ENCODE measurements around the gene ZSCAN1.
A peak's percentile ranks its signal among the peaks of the same experiment; 100 is the strongest.
"Not testable (repeated sequence)": the region's sequence is repeated elsewhere in the genome, so short reads cannot be mapped to it uniquely, and the experiment has no call there.

Gene ZSCAN1, protein sequence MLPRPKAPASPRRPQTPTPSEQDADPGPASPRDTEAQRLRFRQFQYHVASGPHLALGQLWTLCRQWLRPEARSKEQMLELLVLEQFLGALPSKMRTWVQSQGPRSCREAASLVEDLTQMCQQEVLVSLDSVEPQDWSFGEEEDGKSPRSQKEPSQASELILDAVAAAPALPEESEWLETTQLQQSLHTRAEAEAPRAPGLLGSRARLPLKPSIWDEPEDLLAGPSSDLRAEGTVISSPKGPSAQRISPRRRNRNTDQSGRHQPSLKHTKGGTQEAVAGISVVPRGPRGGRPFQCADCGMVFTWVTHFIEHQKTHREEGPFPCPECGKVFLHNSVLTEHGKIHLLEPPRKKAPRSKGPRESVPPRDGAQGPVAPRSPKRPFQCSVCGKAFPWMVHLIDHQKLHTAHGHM

DNA sequence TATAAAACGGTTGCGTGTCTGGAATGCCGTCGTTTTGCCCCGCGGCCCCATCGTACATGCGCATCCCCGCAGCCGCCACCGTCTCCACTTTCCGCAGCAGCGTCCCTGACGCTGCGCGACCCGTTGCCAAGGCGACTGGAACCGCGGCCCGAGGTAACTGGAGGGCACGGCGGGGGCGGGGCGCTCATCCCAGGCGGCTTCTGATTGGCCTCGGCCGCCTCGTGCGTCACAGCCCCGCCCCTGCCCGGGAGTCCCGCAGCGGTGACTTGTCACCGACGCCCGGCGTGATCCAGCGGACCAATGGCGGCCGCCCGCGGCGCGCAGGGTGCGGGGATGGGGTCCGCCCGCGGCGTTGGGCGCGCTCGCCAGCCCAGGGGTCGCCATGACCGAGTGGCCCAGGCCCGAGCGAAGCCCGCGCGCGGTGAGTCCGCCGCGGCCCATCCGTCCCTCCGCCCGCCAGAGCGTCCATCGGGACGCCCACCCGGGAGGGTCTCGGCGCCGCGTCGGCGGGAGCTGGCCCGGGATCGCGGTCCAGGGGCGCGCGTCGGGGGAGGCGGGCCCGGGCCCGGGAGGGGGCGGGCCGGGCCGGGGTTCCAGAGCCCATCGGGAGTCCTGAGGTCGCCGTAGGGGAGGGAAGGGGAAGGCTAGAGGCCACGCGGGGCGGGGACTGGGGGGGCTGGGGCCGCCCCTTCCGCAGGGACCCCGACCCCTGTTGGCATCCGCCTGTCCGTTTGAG is at the start of gene ZSCAN1:
TSS of gene ZSCAN1 (plus strand) at position 285 of the 736 bp plus-strand sequence. CDS start 3,812 bp downstream, outside the sequence.
- DNase-seq = peak; percentile 32
- Mint-ChIP-seq H3K27me3 (peaks cover 29% of the 10 kb centered on the region), H3K9me3 (peaks cover 34% of the 10 kb centered on the region), H3K4me3 (no peak within 1 kb of the TSS), H3K36me3 (ENCODE audit: low read depth) (peaks cover 26% of the 10 kb centered on the region), H3K4me1 (ENCODE audit: low read depth) (peaks cover 3% of the 10 kb centered on the region), H3K27ac (no peak within 1 kb of the TSS)

DNA sequence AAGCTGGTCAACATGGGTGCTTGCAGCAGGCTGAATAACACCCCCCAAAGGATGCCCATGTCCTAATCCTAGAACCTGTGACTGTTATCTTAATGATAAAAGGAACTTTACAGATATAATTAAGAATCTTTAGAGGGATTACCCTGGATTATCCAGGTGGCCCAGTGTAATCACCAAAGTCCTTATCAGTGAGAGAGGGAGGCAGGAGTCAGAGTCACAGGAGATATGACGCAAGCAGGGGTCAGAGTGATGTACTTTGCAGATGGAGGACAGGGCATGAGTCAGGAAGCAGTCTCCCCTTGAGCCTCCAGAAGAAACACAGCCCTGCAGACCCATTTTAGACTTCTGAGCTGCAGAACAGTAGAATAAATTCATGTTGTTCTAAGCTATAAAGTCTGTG is 41.0 kb upstream of the ZSCAN1 start:
- H3K4me3 Mint-ChIP-seq = no peak overlapping the region
- peaks cover 72% of the 10 kb centered on the region for H3K9me3 Mint-ChIP-seq
- H3K27me3 Mint-ChIP-seq = no peaks in the 10 kb centered on the region
- DNase-seq = no peak
- H3K27ac Mint-ChIP-seq = no peak overlapping the region
- no peaks in the 10 kb centered on the region for H3K4me1 Mint-ChIP-seq (ENCODE audit: low read depth)
- peaks cover 88% of the 10 kb centered on the region for H3K36me3 Mint-ChIP-seq (ENCODE audit: low read depth)

DNA sequence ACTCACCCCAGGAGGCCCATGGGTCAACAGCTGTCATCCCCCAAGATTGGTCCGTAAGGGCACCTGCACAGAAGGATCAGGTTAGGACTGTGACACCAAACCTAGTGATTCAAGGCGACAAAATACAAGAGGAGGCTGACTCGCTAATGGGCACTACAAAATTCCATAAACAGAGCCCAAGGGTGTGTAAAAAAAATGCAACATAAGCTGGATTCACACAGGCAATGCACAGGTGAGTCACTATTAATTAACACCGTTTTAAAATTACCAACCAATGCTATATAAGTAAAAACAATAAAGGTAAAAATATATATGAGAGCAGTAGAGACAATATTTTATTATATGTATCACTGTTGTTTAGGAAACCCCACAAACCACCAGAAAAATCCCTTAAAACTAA is 33.1 kb upstream of the ZSCAN1 start:
- Mint-ChIP-seq H3K27ac (no peak overlapping the region), H3K4me3 (peak overlapping the region; percentile 80), H3K4me1 (ENCODE audit: low read depth) (peaks cover 31% of the 10 kb centered on the region), H3K9me3 (peaks cover 65% of the 10 kb centered on the region), H3K36me3 (ENCODE audit: low read depth) (peaks cover 96% of the 10 kb centered on the region), H3K27me3 (no peaks in the 10 kb centered on the region)
- no peak for DNase-seq

DNA sequence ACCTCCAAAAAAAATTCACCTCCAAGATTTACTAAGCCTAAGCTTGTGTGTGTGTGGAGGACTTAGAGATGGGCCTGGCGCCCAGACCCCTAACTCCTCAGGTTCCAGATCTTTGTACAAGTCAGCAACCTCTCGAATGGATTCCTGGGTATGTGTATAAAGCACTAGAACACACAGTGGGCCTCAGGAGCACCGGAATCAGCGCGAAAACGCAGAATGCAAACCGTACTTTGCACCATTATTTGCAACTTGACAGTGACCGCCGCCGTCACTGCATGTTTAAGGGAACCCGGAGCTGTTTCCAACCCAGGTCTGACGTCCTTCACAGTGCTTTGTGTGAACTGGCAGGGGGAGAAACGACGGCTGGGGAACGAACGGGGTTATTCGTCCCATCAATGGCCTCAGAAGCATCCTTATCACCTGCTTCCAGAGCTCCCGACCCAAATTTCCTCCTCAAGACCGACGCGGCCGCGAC is 31.9 kb upstream of the ZSCAN1 start:
- peak overlapping the region; percentile 80 for H3K4me3 Mint-ChIP-seq
- no peak for DNase-seq
- H3K27ac Mint-ChIP-seq = peak overlapping the region; percentile 75
- H3K9me3 Mint-ChIP-seq = peaks cover 65% of the 10 kb centered on the region
- H3K36me3 Mint-ChIP-seq (ENCODE audit: low read depth) = peaks cover 97% of the 10 kb centered on the region
- peaks cover 31% of the 10 kb centered on the region for H3K4me1 Mint-ChIP-seq (ENCODE audit: low read depth)
- H3K27me3 Mint-ChIP-seq = no peaks in the 10 kb centered on the region

DNA sequence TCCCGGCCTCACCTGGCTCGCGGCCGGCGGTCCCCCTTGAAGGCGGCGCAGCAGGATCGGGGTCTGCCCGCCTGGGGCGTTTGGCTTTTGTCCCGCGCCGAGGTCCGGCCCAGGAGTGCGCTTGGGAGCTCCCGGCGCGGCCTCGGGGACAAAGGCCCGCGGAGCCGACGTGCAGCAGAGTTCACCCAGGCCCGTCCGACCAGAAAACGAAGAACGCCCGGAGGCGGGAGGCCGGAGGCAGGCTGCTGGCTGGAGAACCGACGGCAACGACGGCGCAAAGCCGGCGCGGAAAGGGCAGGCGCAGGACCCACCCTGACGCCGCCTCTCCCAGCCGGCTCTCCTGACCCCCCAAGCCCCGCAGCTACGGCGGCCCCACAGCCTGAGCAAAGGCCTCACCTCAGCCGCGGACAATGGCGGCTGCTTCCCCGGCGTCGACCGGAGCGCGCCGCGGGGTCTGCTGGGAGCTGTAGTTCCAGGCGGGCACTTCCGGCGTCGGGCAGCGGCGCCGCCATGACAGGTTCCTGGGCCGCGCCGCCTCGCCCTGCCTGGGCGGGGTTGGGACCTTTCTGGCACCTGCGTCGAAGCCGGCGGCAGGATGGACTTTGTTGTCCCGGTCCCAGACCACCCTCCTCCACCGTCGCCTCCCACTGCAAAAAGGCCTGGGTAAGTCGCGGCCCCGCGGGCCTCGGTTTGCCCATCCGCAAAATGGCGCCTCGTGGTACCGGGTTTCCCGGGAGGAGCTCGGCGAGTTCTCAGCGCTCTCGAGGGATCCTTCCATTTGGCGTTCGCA is 31.2 kb upstream of the ZSCAN1 start, which contains the start of gene ZNF606:
TSS of gene ZNF606 (minus strand) at position 437 of the 790 bp plus-strand sequence. CDS start 1,501 bp downstream, outside the sequence.
- DNase-seq = peak; percentile 90
- H3K4me1 Mint-ChIP-seq (ENCODE audit: low read depth) = peaks cover 31% of the 10 kb centered on the region
- peak within 1 kb of the TSS; percentile 80 for H3K4me3 Mint-ChIP-seq
- H3K27ac Mint-ChIP-seq = peak within 1 kb of the TSS; percentile 86
- H3K36me3 Mint-ChIP-seq (ENCODE audit: low read depth) = peaks cover 97% of the 10 kb centered on the region
- H3K27me3 Mint-ChIP-seq = no peaks in the 10 kb centered on the region
- H3K9me3 Mint-ChIP-seq = peaks cover 66% of the 10 kb centered on the region

DNA sequence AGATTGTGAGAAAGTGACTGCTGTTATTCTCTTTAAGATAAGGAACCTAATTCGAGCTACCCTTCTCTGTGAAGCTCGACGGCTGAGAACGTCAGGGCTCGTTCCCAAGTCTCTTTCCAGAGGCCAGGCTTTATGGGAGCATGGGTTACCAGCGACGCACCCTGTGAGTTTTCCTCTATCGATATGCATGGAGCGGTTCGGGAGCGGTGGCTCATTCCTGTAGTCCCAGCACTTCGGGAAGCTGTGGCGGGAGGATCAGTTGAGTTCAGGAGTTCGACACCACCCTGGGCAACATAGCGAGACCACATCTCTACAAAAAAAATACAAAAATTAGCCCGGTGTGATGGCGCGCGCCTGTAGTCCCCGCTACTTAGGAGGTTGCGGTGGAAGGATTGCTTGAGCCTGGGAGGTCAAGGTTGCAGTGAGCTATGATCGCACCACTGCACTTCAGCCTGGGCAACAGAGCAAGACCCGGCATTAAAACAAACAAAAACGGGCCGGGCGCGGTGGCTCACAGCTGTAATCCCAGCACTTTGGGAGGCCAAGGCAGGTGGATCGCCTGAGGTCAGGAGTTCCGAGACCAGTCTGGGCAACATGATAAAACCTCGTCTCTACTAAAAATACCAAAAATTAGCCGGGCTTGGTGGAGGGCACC is 30.5 kb upstream of the ZSCAN1 start:
- no peaks in the 10 kb centered on the region for H3K27me3 Mint-ChIP-seq
- peaks cover 94% of the 10 kb centered on the region for H3K36me3 Mint-ChIP-seq (ENCODE audit: low read depth)
- peaks cover 64% of the 10 kb centered on the region for H3K9me3 Mint-ChIP-seq
- peak overlapping the region; percentile 80 for H3K4me3 Mint-ChIP-seq
- DNase-seq = no peak
- peak overlapping the region; percentile 86 for H3K27ac Mint-ChIP-seq
- peaks cover 31% of the 10 kb centered on the region for H3K4me1 Mint-ChIP-seq (ENCODE audit: low read depth)

DNA sequence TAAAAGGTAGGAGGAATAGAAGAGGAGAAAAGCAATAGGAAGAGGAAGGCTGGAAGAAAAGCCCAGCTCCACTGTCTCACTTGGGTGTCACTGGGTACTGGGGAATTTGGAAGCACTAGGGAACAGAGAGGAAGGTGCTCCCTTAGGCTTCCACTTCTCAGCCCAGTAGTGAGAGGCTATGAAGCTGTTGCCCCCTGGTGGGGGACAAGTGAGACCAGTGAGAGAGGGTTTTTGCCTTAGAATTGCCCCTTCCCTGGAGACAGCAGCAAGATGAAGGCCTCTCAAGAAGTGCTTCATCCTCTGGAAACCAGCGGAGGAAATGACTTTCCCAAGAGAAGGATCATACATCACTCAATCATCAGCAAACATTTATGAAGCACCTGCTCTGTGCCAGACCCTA is 26.5 kb upstream of the ZSCAN1 start:
- no peak overlapping the region for H3K4me3 Mint-ChIP-seq
- no peak for DNase-seq
- H3K27me3 Mint-ChIP-seq = peaks cover 11% of the 10 kb centered on the region
- H3K36me3 Mint-ChIP-seq (ENCODE audit: low read depth) = peaks cover 71% of the 10 kb centered on the region
- no peak overlapping the region for H3K27ac Mint-ChIP-seq
- peaks cover 22% of the 10 kb centered on the region for H3K4me1 Mint-ChIP-seq (ENCODE audit: low read depth)
- peaks cover 58% of the 10 kb centered on the region for H3K9me3 Mint-ChIP-seq

DNA sequence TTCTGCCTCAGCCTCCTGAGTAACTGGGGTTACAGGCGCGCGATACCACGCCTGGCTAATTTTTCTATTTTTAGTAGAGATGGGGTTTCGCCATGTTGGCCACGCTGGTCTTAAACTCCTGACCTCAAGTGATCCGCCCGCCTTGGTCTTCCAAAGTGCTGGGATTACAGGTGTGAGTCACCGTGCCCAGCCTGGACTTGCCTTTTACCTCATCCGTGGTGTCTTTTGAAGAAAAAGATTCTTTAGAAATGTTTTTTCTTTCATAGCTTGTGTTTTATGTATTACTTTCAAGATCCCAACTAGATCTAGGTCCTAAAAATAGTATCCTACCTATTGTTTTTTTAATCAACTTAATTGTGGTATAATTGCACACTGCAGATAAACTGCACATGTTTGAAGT is 24.9 kb upstream of the ZSCAN1 start:
- Mint-ChIP-seq H3K4me3 (peak overlapping the region; percentile 69), H3K36me3 (ENCODE audit: low read depth) (peaks cover 64% of the 10 kb centered on the region), H3K27me3 (peaks cover 15% of the 10 kb centered on the region), H3K4me1 (ENCODE audit: low read depth) (peaks cover 13% of the 10 kb centered on the region), H3K9me3 (peaks cover 66% of the 10 kb centered on the region)
- not testable (repeated sequence) for DNase-seq, H3K27ac Mint-ChIP-seq

DNA sequence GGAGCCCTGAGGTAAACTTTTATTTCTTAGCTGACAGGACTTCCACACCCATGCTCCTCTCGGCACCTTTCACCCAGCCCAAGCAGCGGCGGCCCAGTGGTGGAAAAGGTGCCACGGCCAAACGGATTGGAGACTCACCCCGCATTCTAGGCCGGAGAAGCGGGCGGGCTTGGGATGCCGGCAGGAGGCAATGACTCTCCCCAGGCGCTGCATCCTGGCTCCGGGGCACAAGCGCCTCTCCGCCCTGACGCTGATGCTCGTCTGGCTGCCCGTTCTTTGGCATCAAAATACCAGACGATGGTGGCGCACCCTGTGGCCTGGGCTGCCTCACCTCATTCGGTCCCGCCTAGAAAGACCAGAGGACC is 24.5 kb upstream of the ZSCAN1 start:
- H3K4me3 Mint-ChIP-seq = peak overlapping the region; percentile 69
- H3K36me3 Mint-ChIP-seq (ENCODE audit: low read depth) = peaks cover 60% of the 10 kb centered on the region
- peaks cover 65% of the 10 kb centered on the region for H3K9me3 Mint-ChIP-seq
- DNase-seq = no peak
- peaks cover 9% of the 10 kb centered on the region for H3K4me1 Mint-ChIP-seq (ENCODE audit: low read depth)
- H3K27ac Mint-ChIP-seq = no peak overlapping the region
- H3K27me3 Mint-ChIP-seq = peaks cover 15% of the 10 kb centered on the region

DNA sequence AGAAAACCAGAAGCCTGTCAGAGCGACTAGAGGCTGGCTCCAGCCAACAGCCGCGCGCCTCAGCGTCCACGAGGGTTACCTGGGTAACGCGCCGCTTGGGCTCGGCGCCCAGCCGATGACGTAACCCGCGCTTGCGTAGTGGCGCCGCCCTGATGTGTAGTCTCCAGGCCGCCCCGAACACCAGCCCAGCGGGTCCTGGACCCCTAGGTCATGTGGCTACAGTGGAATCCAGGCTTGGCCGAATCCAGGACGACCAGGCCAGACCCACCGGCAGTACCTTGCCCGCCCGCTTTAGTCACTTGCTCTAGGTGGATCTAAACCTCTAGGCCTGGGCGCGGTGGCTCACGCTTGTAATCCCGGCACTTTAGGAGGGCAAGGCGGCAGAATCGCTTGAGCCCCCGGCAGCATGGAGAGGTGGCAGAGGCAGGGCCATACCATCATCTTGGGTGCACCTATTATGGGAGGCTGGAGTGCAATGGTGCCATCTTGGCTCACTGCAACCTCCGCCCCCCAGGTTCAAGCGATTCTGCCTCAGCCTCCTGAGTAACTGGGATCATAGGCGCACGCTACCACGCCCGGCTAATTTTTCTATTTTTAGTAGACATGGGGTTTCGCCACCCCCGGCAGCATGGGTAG is 24.0 kb upstream of the ZSCAN1 start:
- Mint-ChIP-seq H3K27ac (no peak overlapping the region), H3K4me3 (peak overlapping the region; percentile 69), H3K9me3 (peaks cover 65% of the 10 kb centered on the region), H3K4me1 (ENCODE audit: low read depth) (peaks cover 5% of the 10 kb centered on the region), H3K27me3 (peaks cover 15% of the 10 kb centered on the region), H3K36me3 (ENCODE audit: low read depth) (peaks cover 55% of the 10 kb centered on the region)
- peak; percentile 64 for DNase-seq

DNA sequence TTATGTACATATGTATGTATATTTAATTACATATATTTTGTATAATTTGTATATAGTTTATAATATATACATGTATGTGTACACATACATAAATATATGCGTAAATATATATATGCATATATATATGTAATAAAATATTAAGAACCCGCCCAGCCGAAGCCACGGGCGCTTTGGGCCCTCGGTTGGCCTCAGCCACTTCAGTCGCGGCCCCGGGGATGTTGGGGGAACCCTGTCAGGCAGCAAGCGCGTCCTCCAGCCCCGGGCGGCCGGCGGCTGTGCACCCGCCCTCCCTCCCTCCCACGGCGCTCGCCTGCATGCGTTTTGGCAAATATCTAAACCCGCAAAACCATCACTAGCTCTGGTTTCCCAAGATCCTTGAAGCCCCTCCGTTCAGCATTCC is 23.3 kb upstream of the ZSCAN1 start:
- DNase-seq = no peak
- peaks cover 47% of the 10 kb centered on the region for H3K36me3 Mint-ChIP-seq (ENCODE audit: low read depth)
- peaks cover 5% of the 10 kb centered on the region for H3K4me1 Mint-ChIP-seq (ENCODE audit: low read depth)
- peaks cover 15% of the 10 kb centered on the region for H3K27me3 Mint-ChIP-seq
- H3K4me3 Mint-ChIP-seq = no peak overlapping the region
- H3K27ac Mint-ChIP-seq = no peak overlapping the region
- H3K9me3 Mint-ChIP-seq = peaks cover 62% of the 10 kb centered on the region

DNA sequence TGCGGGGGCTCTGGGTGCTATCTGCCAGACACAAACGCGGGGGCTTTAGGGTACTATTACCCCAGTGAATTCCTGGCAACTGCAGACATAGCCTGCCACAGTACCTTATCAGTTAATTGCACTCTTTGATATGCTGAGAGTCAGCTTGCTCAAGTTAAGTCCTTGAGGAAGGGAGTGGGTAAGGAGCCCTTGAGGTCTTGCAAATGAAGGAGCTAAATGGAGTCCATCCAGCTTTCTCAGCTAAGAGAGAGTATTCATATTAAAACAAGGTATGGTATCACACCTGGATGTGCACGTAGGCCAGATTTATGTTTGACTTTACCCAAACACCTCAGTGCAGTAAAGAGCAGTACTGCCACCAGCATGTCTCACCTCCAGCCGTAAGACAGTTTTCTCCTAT is 19.7 kb upstream of the ZSCAN1 start:
- Mint-ChIP-seq H3K36me3 (ENCODE audit: low read depth) (peaks cover 26% of the 10 kb centered on the region), H3K4me1 (ENCODE audit: low read depth) (peaks cover 3% of the 10 kb centered on the region), H3K9me3 (peaks cover 46% of the 10 kb centered on the region), H3K4me3 (no peak overlapping the region), H3K27ac (no peak overlapping the region), H3K27me3 (peaks cover 28% of the 10 kb centered on the region)
- DNase-seq = no peak

DNA sequence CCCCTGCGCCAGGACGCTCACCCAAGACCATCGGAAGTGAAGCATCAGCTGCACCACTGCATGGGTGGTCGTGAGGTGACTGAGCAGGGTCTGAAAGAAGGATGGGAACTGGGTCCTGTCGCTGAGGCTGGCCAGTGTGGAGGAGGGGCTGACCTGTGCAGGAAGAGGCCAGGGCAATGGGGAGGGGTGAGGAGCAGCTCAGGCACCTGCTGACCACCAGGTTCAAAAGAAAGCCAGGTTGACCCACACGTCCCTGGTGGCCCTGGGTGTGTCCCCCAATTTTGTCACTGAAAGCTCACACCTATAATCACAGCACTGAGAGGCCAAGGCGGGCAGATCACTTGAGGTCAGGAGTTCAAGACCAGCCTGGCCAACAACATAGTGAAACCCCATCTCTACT is 13.7 kb upstream of the ZSCAN1 start:
- H3K4me1 Mint-ChIP-seq (ENCODE audit: low read depth) = no peaks in the 10 kb centered on the region
- peaks cover 17% of the 10 kb centered on the region for H3K27me3 Mint-ChIP-seq
- H3K4me3 Mint-ChIP-seq = no peak overlapping the region
- no peak overlapping the region for H3K27ac Mint-ChIP-seq
- DNase-seq = no peak
- peaks cover 32% of the 10 kb centered on the region for H3K9me3 Mint-ChIP-seq
- H3K36me3 Mint-ChIP-seq (ENCODE audit: low read depth) = peaks cover 20% of the 10 kb centered on the region
